ENCODE measurements around the gene RFPL3.

RFPL3 gene

GRCh38 chr22:32361257-32361656, 3.6 kb downstream of the RFPL3 start:
- no peak for TF ChIP-seq CTCF (conservative IDR thresholded peaks at IDR 0.05; ENCODE audit: low read depth)
- H3K27ac ChIP-seq, result no peak overlapping the region
- ChIA-PET POLR2A (ENCODE audit: low non-redundant PET) (no interaction called here), CTCF (no interaction called here)
- no peak for DNase-seq (ENCODE audit: low spot score)

GRCh38 chr22:32364210-32364609, 6.5 kb downstream of the RFPL3 start:
- no peak for DNase-seq (ENCODE audit: low spot score)
- H3K27ac ChIP-seq, result no peak overlapping the region
- ChIA-PET CTCF (no interaction called here), POLR2A (ENCODE audit: low non-redundant PET) (no interaction called here)
- TF ChIP-seq CTCF (conservative IDR thresholded peaks at IDR 0.05; ENCODE audit: low read depth), result no peak

GRCh38 chr22:32375678-32376450, 18.2 kb downstream of the RFPL3 start:
- no peak for TF ChIP-seq CTCF (conservative IDR thresholded peaks at IDR 0.05; ENCODE audit: low read depth)
- CTCF ChIA-PET, result no interaction called here
- no peak for DNase-seq (ENCODE audit: low spot score)
- POLR2A ChIA-PET (ENCODE audit: low non-redundant PET), result no interaction called here
- H3K27ac ChIP-seq, result no peak overlapping the region

- POLR2A ChIA-PET (ENCODE audit: low non-redundant PET), result no interaction called here
- no peak for TF ChIP-seq CTCF (conservative IDR thresholded peaks at IDR 0.05; ENCODE audit: low read depth)
These were observed 19.0 kb downstream of the RFPL3 start for GRCh38 chr22:32376681-32377080.

GRCh38 chr22:32378707-32379272, 21.1 kb downstream of the RFPL3 start:
- peak; percentile 22; the same call in 1 of the 2 replicates for TF ChIP-seq CTCF (conservative IDR thresholded peaks at IDR 0.05; ENCODE audit: low read depth)
- no peak overlapping the region for H3K27ac ChIP-seq
- peak; percentile 18 for DNase-seq (ENCODE audit: low spot score)
- CTCF ChIA-PET, result interaction anchor here (0.6 to 1.1 kb wide), 2 partner anchors 12 to 20 kb away, joined by 3 to 5 read pairs; no protein-coding TSS in a partner anchor
- POLR2A ChIA-PET (ENCODE audit: low non-redundant PET), result no interaction called here

More at GRCh38 chr22:32376681-32377080, 19.0 kb downstream of the RFPL3 start:
- no peak for DNase-seq (ENCODE audit: low spot score)
- no peak overlapping the region for H3K27ac ChIP-seq
- CTCF ChIA-PET, result no interaction called here

GRCh38 chr22:32380991-32381390, 23.3 kb downstream of the RFPL3 start:
- DNase-seq (ENCODE audit: low spot score), result no peak
- POLR2A ChIA-PET (ENCODE audit: low non-redundant PET), result no interaction called here
- H3K27ac ChIP-seq, result no peak overlapping the region
- TF ChIP-seq CTCF (conservative IDR thresholded peaks at IDR 0.05; ENCODE audit: low read depth), result no peak
- CTCF ChIA-PET, result no interaction called here
